Vagina (tissue), 2 donors: Measurements from ENCODE around the gene NGEF. TPM values are rescaled to one million over a fixed set of nuclear protein-coding genes. Genes with fewer than 3 reads are reported as not detected.

Experiments used
- DNase-seq, 2 donors: peaks; one replicate each; pipeline ENCODE4 v3.0.0-alpha.2; 2017; ENCODE audit errors: extremely low spot score in 2 of 2
- H3K27ac ChIP-seq: fragments of 200-600 bp; sonication (generic); one replicate; pipeline ENCODE4 v1.5.1; 2019
- H3K27me3 ChIP-seq: fragments of 200-600 bp; sonication (generic); one replicate; pipeline ENCODE4 v1.5.1; 2019
- H3K36me3 ChIP-seq, 2 donors: fragments of 200-600 bp; sonication (generic); one replicate each; pipeline ENCODE4 v1.5.1; 2017 to 2019
- H3K4me1 ChIP-seq: fragments of 200-600 bp; sonication (generic); one replicate; pipeline ENCODE4 v1.5.1; 2019
- H3K4me3 ChIP-seq, 2 donors: fragments of 200-600 bp; sonication (generic); 1 replicate in 1 of 2; 2 replicates in 1 of 2; pipeline ENCODE4 v1.5.1; 2016 to 2019
- H3K9me3 ChIP-seq: fragments of 200-600 bp; sonication (generic); one replicate; pipeline ENCODE4 v1.5.1; 2019
- CTCF ChIP-seq, 3 experiments: fragments of 450-650 bp in 2 of 3; fragments of 200-600 bp in 1 of 3; sonication (generic) in 1 of 3; IDR thresholded peaks; one replicate each; pipeline ENCODE4 v1.5.1; 2017 to 2019; ENCODE audit warnings: antibody characterized with exemption in 3 of 3, mild to moderate bottlenecking in 2 of 3, moderate library complexity in 2 of 3
- POLR2A ChIP-seq, 2 donors: fragments of 450-650 bp; IDR thresholded peaks; one replicate each; pipeline ENCODE4 v1.6.1; 2017; ENCODE audit warnings: antibody characterized with exemption in 2 of 2, mild to moderate bottlenecking in 2 of 2, moderate library complexity in 2 of 2
- POLR2AphosphoS5 ChIP-seq, 2 donors: sonication (generic); formaldehyde crosslinking; IDR thresholded peaks; one replicate each; pipeline ENCODE4 v1.9.0; 2017; ENCODE audit warnings: antibody characterized with exemption in 2 of 2, mild to moderate bottlenecking in 2 of 2, low read depth in 1 of 2; ENCODE audit not compliant: insufficient read depth in 1 of 2
- intact Hi-C: fragments of 100-400 bp; cut with DNase I; formaldehyde crosslinking; loops from one replicate; pipeline ENCODE4 v1.15.1; 2023
- total RNA-seq: library from RNA; depleted of rRNA; stranded (reverse); fragments of >200 nt; gene quantifications from one replicate; pipeline ENCODE4 v1.2.3, GENCODE V29; 2016

Gene NGEF
- total RNA-seq = 4.9 TPM

- Histone ChIP-seq H3K36me3 (no peaks in the 10 kb centered on the region), H3K27ac (no peak within 1 kb of the TSS), H3K9me3 (no peaks in the 10 kb centered on the region), H3K4me1 (no peaks in the 10 kb centered on the region), H3K4me3 (no peak within 1 kb of the TSS), H3K27me3 (no peaks in the 10 kb centered on the region)
- peak; percentile 79 to 95 for DNase-seq
- TF ChIP-seq POLR2A (IDR thresholded peaks at IDR 0.05) = no peak
- TF ChIP-seq POLR2AphosphoS5 (IDR thresholded peaks at IDR 0.05; ENCODE audit: insufficient read depth in 1 of 2, low read depth in 1 of 2) = no peak
- TF ChIP-seq CTCF (IDR thresholded peaks at IDR 0.05) = no peak
- intact Hi-C loops = no loop called here
Observed at GRCh38 chr2:233013027-233013461, at the start of gene NGEF. TSS of gene NGEF (minus strand) at chr2:233013256. CDS start at chr2:232974890, 38,366 bp downstream.

- no peaks in the 10 kb centered on the region for H3K9me3 ChIP-seq
- intact Hi-C loops = no loop called here
- no peaks in the 10 kb centered on the region for H3K36me3 ChIP-seq
- DNase-seq = no peak
- peak overlapping the region; percentile 36 to 39 for H3K4me3 ChIP-seq
- TF ChIP-seq POLR2AphosphoS5 (IDR thresholded peaks at IDR 0.05; ENCODE audit: insufficient read depth in 1 of 2, low read depth in 1 of 2) = no peak
- no peak for TF ChIP-seq POLR2A (IDR thresholded peaks at IDR 0.05)
- no peak for TF ChIP-seq CTCF (IDR thresholded peaks at IDR 0.05)
- H3K4me1 ChIP-seq = peaks cover 6% of the 10 kb centered on the region
- no peaks in the 10 kb centered on the region for H3K27me3 ChIP-seq
- peak overlapping the region; percentile 14 for H3K27ac ChIP-seq
Observed at GRCh38 chr2:233062451-233062850, 49.4 kb upstream of the NGEF start.

- peak in 1 of 2 donors; percentile 82 for DNase-seq
- Histone ChIP-seq H3K27ac (peak overlapping the region; percentile 14), H3K4me1 (peaks cover 6% of the 10 kb centered on the region), H3K4me3 (peak overlapping the region; percentile 36 to 39), H3K9me3 (no peaks in the 10 kb centered on the region), H3K36me3 (no peaks in the 10 kb centered on the region), H3K27me3 (no peaks in the 10 kb centered on the region)
- TF ChIP-seq CTCF (IDR thresholded peaks at IDR 0.05) (no peak), POLR2AphosphoS5 (IDR thresholded peaks at IDR 0.05; ENCODE audit: insufficient read depth in 1 of 2, low read depth in 1 of 2) (peak in 1 of 2 donors; percentile 31), POLR2A (IDR thresholded peaks at IDR 0.05) (no peak)
- intact Hi-C loops = no loop called here
Observed at GRCh38 chr2:233061591-233062450, 48.8 kb upstream of the NGEF start.

- no peak for DNase-seq
- Histone ChIP-seq H3K36me3 (no peaks in the 10 kb centered on the region), H3K4me3 (peak overlapping the region; percentile 36 to 39), H3K9me3 (no peaks in the 10 kb centered on the region), H3K27ac (peak overlapping the region; percentile 14), H3K4me1 (peaks cover 6% of the 10 kb centered on the region), H3K27me3 (no peaks in the 10 kb centered on the region)
- no peak for TF ChIP-seq POLR2A (IDR thresholded peaks at IDR 0.05)
- no peak for TF ChIP-seq CTCF (IDR thresholded peaks at IDR 0.05)
- TF ChIP-seq POLR2AphosphoS5 (IDR thresholded peaks at IDR 0.05; ENCODE audit: insufficient read depth in 1 of 2, low read depth in 1 of 2) = no peak
- intact Hi-C loops = no loop called here
Observed at GRCh38 chr2:233060980-233061590, 48.0 kb upstream of the NGEF start.
